ENCODE measurements around the gene NPC1L1. TPM values are rescaled to one million over a fixed set of nuclear protein-coding genes. Genes with fewer than 3 reads are reported as not detected.

The NPC1L1 gene
- total and polyA plus RNA-seq, 2 of the 4 experiments (the other 2 are of a cell fraction): 0.07 TPM; not detected in 1

- BruUV-seq (replicated peaks): no TSS peak
- Histone ChIP-seq H2BK120ac (ENCODE audit: low read depth, low read length) (no peak overlapping the region), H3K14ac (replicated peaks; ENCODE audit: low read depth, low read length) (no peak overlapping the region), H2AFZ (replicated peaks; ENCODE audit: low read length, poor library complexity) (no peak overlapping the region), H3K36me3 (ENCODE audit: control insufficient read depth, insufficient read depth, low read length) (no peaks in the 10 kb centered on the region), H2BK15ac (ENCODE audit: low read depth, low read length) (no peak overlapping the region), H2AK5ac (ENCODE audit: low read depth, low read length) (no peak overlapping the region), H2BK20ac (ENCODE audit: low read depth, low read length) (no peak overlapping the region), H3K27ac (ENCODE audit: insufficient read depth, low read length) (no peak overlapping the region), H3K9me3 (ENCODE audit: control insufficient read depth, insufficient read depth, low read length) (no peaks in the 10 kb centered on the region), H4K5ac (ENCODE audit: low read depth, low read length) (no peak overlapping the region), H3K9me1 (ENCODE audit: insufficient read depth, low read length) (no peaks in the 10 kb centered on the region; the same call in 1 of the 2 replicates), H4K8ac (ENCODE audit: low read depth in 2 of 2, low read length in 2 of 2) (no peak overlapping the region), H3K4ac (ENCODE audit: low read depth, low read length) (no peak overlapping the region), H3K4me3 (ENCODE audit: insufficient read depth, low read depth, low read length) (no peak overlapping the region), H4K91ac (ENCODE audit: insufficient read depth, low read depth, low read length) (no peak overlapping the region), H2AK9ac (replicated peaks; ENCODE audit: low read depth, low read length, poor library complexity) (no peak overlapping the region), H3K56ac (ENCODE audit: extremely low read depth, insufficient read depth, low read length) (no peak overlapping the region), H4K20me1 (ENCODE audit: insufficient read depth, low read length) (no peaks in the 10 kb centered on the region), H3K4me1 (ENCODE audit: control insufficient read depth, insufficient read depth, low read length) (no peaks in the 10 kb centered on the region), H3K79me1 (ENCODE audit: low read depth in 1 of 2, low read length in 2 of 2) (no peaks in the 10 kb centered on the region), H3K9ac (ENCODE audit: low read depth, low read length) (no peak overlapping the region), H3K18ac (ENCODE audit: low read depth, low read length) (no peak overlapping the region), H3K23ac (ENCODE audit: low read depth, low read length) (no peak overlapping the region), H2BK5ac (ENCODE audit: low read depth, low read length, poor library complexity, severe bottlenecking) (no peak overlapping the region), H3K27me3 (ENCODE audit: control insufficient read depth, insufficient read depth, low read length) (peaks cover 26% of the 10 kb centered on the region), H3K4me2 (ENCODE audit: low read depth, low read length) (no peak overlapping the region)
- intact Hi-C loops (cut with micrococcal nuclease) (no loop called here), in situ Hi-C loops (cut with MboI; ENCODE audit: low sequenced_read_pairs) (no loop called here), dilution Hi-C loops (cut with HindIII; ENCODE audit: low sequenced_read_pairs, unreplicated experiment) (no loop called here)
- TF ChIP-seq NFE2L2 (IDR thresholded peaks at IDR 0.05; ENCODE audit: low read depth, low read length) (no peak), CHD1 (IDR thresholded peaks at IDR 0.05; ENCODE audit: low read depth, low read length) (no peak), BHLHE40 (IDR thresholded peaks at IDR 0.05; ENCODE audit: low read depth, low read length) (no peak), USF2 (IDR thresholded peaks at IDR 0.05; ENCODE audit: low read depth, low read length) (no peak), CEBPB (IDR thresholded peaks at IDR 0.05; ENCODE audit: low read depth, low read length) (no peak), RFX5 (IDR thresholded peaks at IDR 0.05; ENCODE audit: low read depth, low read length) (no peak), CTCF (conservative IDR thresholded peaks at IDR 0.05; ENCODE audit: low read depth, low read length) (no peak), SMC3 (IDR thresholded peaks at IDR 0.05; ENCODE audit: low read depth, low read length) (no peak), RCOR1 (IDR thresholded peaks at IDR 0.05; ENCODE audit: insufficient replicate concordance, low read length) (no peak), FOS (IDR thresholded peaks at IDR 0.05; ENCODE audit: low read depth, low read length) (no peak), ELK1 (IDR thresholded peaks at IDR 0.05; ENCODE audit: borderline replicate concordance, low read depth, low read length) (no peak), MXI1 (IDR thresholded peaks at IDR 0.05; ENCODE audit: borderline replicate concordance, low read depth, low read length) (no peak), RAD21 (IDR thresholded peaks at IDR 0.05; ENCODE audit: low read length) (no peak), POLR2A (IDR thresholded peaks at IDR 0.05; ENCODE audit: low read depth, low read length) (no peak), MAFK (IDR thresholded peaks at IDR 0.05; ENCODE audit: low read depth, low read length) (no peak), MAZ (IDR thresholded peaks at IDR 0.05; ENCODE audit: borderline replicate concordance, low read depth, low read length) (no peak)
- DNase-seq: no peak
- ChIA-PET CTCF (interaction anchor here (0.6 to 0.9 kb wide), 2 partner anchors 17 to 18 kb away, joined by 3 to 4 read pairs; no protein-coding TSS in a partner anchor), POLR2A (ENCODE audit: unreplicated experiment) (no interaction called here)
- WGBS, 2 experiments (ENCODE audit: extremely low coverage in 2 of 2, insufficient read length in 1 of 2): 71% methylated on average over 2 of the region's 8 CpGs; no CpG with 5 or more reads in 1 of the 2 experiments
- no peak for ATAC-seq (ENCODE audit: low read depth)
Observed at GRCh38 chr7:44517175-44517574, 24.0 kb downstream of the NPC1L1 start.
